ENCODE data around the gene ABCC2.
"Not testable (repeated sequence)": the region's sequence is repeated elsewhere in the genome, so short reads cannot be mapped to it uniquely, and the experiment has no call there.

ABCC2 gene

DNA sequence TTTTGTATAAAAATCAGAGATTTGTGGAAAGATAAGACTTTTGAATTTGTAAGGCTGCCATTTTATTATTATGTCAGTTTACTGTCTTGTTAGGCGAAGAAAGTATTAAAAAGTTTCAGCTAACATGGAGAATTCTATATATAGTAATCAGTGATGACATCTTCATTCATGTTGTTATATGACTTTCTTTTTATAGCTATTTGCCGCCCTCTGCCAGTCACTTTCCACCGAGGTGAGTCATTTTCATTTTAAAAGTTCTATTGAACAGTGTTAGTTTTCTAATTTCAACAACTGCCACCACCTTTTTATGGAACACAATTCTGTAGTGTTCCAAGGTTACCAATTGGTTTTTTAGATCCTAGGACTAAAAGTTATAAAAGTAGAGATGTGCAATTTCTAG, 38.6 kb upstream of the ABCC2 start:
- H3K4me3 ChIP-seq (ENCODE audit: low read depth, low read length): no peak overlapping the region
- no peak for DNase-seq (ENCODE audit: low read depth)
- no peak for TF ChIP-seq CTCF (IDR thresholded peaks at IDR 0.05; ENCODE audit: insufficient read depth, low read depth, low read length, missing control alignments)

DNA sequence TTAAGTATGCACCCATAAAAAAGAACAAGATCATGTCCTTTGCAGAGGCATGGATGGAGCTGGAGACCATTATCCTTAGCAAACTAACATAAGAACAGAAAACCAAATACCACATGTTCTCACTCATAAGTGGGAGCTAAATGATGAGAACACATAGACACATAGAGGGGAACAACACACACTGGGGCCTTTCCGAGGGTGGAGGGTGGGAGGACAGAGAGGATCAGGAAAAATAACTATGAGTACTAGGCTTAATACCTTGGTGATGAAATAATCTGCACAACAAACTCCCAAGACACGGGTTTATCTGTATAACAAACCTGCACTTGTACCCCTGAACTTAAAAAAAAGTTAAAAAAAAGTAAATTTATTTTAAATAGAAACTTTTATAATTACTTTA, 36.3 kb upstream of the ABCC2 start:
- not testable (repeated sequence) for H3K4me3 ChIP-seq (ENCODE audit: low read depth, low read length); DNase-seq (ENCODE audit: low read depth)

GRCh38 chr10:99748823-99749451, 33.5 kb upstream of the ABCC2 start:
- no peak overlapping the region for H3K4me3 ChIP-seq (ENCODE audit: low read depth, low read length)
- TF ChIP-seq CTCF (IDR thresholded peaks at IDR 0.05; ENCODE audit: insufficient read depth, low read depth, low read length, missing control alignments): no peak
- DNase-seq (ENCODE audit: low read depth): no peak

DNA sequence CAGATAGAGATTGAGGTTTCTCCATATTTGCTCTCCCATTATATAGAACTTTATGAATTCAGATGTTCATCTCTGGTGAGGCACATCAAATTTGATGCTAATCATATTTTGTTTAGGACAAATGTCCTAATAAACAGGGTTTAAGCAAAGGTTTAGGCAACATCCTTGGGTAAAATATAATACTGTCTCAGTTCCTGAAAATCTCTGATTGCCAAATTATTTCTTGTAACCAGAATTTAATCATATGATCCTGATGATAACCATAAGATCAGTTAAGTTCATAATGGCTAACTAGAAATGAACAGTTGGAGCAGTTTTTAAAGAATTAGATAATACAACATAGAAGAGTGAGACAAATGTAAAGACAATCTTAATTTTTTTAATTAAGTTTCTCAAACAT, 31.8 kb upstream of the ABCC2 start:
- DNase-seq (ENCODE audit: low read depth): no peak
- no peak for TF ChIP-seq CTCF (IDR thresholded peaks at IDR 0.05; ENCODE audit: insufficient read depth, low read depth, low read length, missing control alignments)
- H3K4me3 ChIP-seq (ENCODE audit: low read depth, low read length): no peak overlapping the region

- H3K4me3 ChIP-seq (ENCODE audit: low read depth, low read length): no peak overlapping the region
- no peak for TF ChIP-seq CTCF (IDR thresholded peaks at IDR 0.05; ENCODE audit: insufficient read depth, low read depth, low read length, missing control alignments)
- DNase-seq (ENCODE audit: low read depth): no peak
Observed at GRCh38 chr10:99754670-99755069, 27.8 kb upstream of the ABCC2 start.

GRCh38 chr10:99756159-99756558, 26.3 kb upstream of the ABCC2 start:
- no peak for TF ChIP-seq CTCF (IDR thresholded peaks at IDR 0.05; ENCODE audit: insufficient read depth, low read depth, low read length, missing control alignments)
- DNase-seq (ENCODE audit: low read depth): no peak
- H3K4me3 ChIP-seq (ENCODE audit: low read depth, low read length): no peak overlapping the region

DNA sequence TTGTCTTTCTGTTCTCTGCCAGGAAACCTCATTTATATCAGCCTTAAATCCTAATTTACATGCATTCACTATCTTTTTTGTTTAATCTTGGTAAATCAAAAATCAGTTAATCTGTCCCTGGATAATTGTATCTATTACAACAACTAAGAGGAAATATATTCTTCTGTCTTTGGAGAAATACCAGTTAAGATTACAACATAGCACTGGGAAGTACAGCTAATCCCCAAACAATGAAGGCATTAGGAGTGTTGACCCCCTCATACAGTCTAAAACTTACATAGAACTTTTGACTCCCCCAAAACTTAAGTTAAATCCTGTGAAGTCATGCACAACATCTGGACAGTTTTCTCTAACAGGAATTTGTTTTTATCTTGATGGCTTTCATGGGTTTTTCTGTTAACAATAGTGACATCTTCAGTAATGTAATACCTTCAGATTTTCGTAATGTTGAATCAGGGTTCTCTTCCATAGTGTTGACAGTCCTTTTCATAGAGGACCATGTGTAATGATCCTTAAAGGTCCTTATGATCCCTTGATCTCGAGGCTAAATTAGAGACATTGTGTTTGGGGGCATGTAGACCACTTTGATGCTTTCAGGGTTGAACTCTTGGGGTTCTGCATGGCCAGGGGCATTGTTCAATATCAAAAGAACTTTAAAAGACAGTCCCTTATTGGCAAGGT, 24.1 kb upstream of the ABCC2 start:
- H3K4me3 ChIP-seq (ENCODE audit: low read depth, low read length): no peak overlapping the region
- no peak for DNase-seq (ENCODE audit: low read depth)
- no peak for TF ChIP-seq CTCF (IDR thresholded peaks at IDR 0.05; ENCODE audit: insufficient read depth, low read depth, low read length, missing control alignments)

Data from GM12865 (cell line).